C4-2B (cell line): ENCODE data around the gene PCDH15.

Experiments
- CTCF ChIP-seq: fragments of 450-650 bp; conservative IDR thresholded peaks from 2 replicates; pipeline ENCODE4 v1.5.1; 2017; ENCODE audit warnings: mild to moderate bottlenecking
- ZFX ChIP-seq: fragments of 450-650 bp; IDR thresholded peaks from 2 replicates; pipeline ENCODE4 v1.6.1; 2017

DNA sequence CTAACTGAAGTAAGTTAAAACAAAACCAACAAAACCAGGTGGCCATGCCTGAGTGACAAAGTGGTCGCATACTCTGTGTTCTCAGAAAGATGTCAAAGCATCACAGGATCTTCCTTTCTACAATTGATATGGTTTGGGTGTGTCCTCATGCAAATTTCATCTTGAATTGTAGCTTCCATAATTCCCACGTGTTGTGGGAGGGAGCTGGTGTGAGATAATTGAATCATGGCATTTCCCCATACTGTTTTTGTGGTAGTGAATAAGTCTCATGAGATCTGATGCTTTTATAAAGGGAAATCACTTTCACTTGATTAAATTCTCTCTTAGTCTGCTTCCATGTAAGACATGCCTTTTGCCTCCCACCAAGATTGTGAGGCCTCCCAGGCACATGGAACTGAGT is 465.7 kb downstream of the PCDH15 start:
- TF ChIP-seq CTCF (no peak), ZFX (no peak)
